ENCODE measurements around the gene PLP2. TPM values are rescaled to one million over a fixed set of nuclear protein-coding genes. Genes with fewer than 3 reads are reported as not detected.
A peak's percentile ranks its signal among the peaks of the same experiment; 100 is the strongest.
"Not testable (repeated sequence)": the region's sequence is repeated elsewhere in the genome, so short reads cannot be mapped to it uniquely, and the experiment has no call there.

PLP2 gene
- total RNA-seq, 1 donor from 2014 or later = 84.4 TPM

GRCh38 chrX:49167740-49168108 is 4.0 kb upstream of the PLP2 start:
- intact Hi-C loops (cut with micrococcal nuclease) = loop anchor here (10.0 kb wide), 2 partner anchors 63 to 363 kb away; partner anchors contain the start of gene HDAC6
- Mint-ChIP-seq H3K36me3 (ENCODE audit: low read depth) (peaks cover 2% of the 10 kb centered on the region), H3K9me3 (no peaks in the 10 kb centered on the region), H3K27ac (peak overlapping the region; percentile 94), H3K27me3 (no peaks in the 10 kb centered on the region), H3K4me1 (peaks cover 30% of the 10 kb centered on the region), H3K4me3 (peak overlapping the region; percentile 83)
- no peak for DNase-seq

GRCh38 chrX:49172280-49172780 is 632 bp downstream of the PLP2 start:
- H3K9me3 Mint-ChIP-seq = no peaks in the 10 kb centered on the region
- H3K27me3 Mint-ChIP-seq = no peaks in the 10 kb centered on the region
- peak; percentile 89 for DNase-seq
- intact Hi-C loops (cut with micrococcal nuclease) = loop anchor here (2.0 kb wide), 1 partner anchor 18 kb away; no protein-coding TSS in a partner anchor
- H3K4me1 Mint-ChIP-seq = peaks cover 24% of the 10 kb centered on the region
- H3K36me3 Mint-ChIP-seq (ENCODE audit: low read depth) = peaks cover 26% of the 10 kb centered on the region
- H3K27ac Mint-ChIP-seq = peak overlapping the region; percentile 91
- peak overlapping the region; percentile 90 for H3K4me3 Mint-ChIP-seq

GRCh38 chrX:49173544-49173943 is 1.8 kb downstream of the PLP2 start:
- peak overlapping the region; percentile 90 for H3K4me3 Mint-ChIP-seq
- not testable (repeated sequence) for H3K27ac Mint-ChIP-seq, H3K9me3 Mint-ChIP-seq, H3K27me3 Mint-ChIP-seq, DNase-seq
- peaks cover 21% of the 10 kb centered on the region for H3K4me1 Mint-ChIP-seq
- H3K36me3 Mint-ChIP-seq (ENCODE audit: low read depth) = peaks cover 31% of the 10 kb centered on the region
- intact Hi-C loops (cut with micrococcal nuclease) = loop anchor here (2.0 kb wide), 1 partner anchor 17 kb away; no protein-coding TSS in a partner anchor

- Mint-ChIP-seq H3K36me3 (ENCODE audit: low read depth) (peaks cover 39% of the 10 kb centered on the region), H3K9me3 (no peaks in the 10 kb centered on the region), H3K27me3 (no peaks in the 10 kb centered on the region), H3K27ac (no peak overlapping the region), H3K4me3 (no peak overlapping the region), H3K4me1 (peaks cover 20% of the 10 kb centered on the region)
- intact Hi-C loops (cut with micrococcal nuclease) = no loop called here
- no peak for DNase-seq
Measured at GRCh38 chrX:49174723-49175122, 3.0 kb downstream of the PLP2 start.

- Mint-ChIP-seq H3K36me3 (ENCODE audit: low read depth) (peaks cover 44% of the 10 kb centered on the region), H3K27ac (no peak overlapping the region), H3K9me3 (no peaks in the 10 kb centered on the region), H3K27me3 (no peaks in the 10 kb centered on the region), H3K4me1 (peaks cover 20% of the 10 kb centered on the region), H3K4me3 (no peak overlapping the region)
- no peak for DNase-seq
- intact Hi-C loops (cut with micrococcal nuclease) = no loop called here
Measured at GRCh38 chrX:49175435-49176274, 4.0 kb downstream of the PLP2 start.

GRCh38 chrX:49176421-49177326 is 5.0 kb downstream of the PLP2 start:
- H3K4me1 Mint-ChIP-seq = peaks cover 20% of the 10 kb centered on the region
- H3K27me3 Mint-ChIP-seq = no peaks in the 10 kb centered on the region
- H3K9me3 Mint-ChIP-seq = no peaks in the 10 kb centered on the region
- H3K4me3 Mint-ChIP-seq = no peak overlapping the region
- intact Hi-C loops (cut with micrococcal nuclease) = no loop called here
- H3K36me3 Mint-ChIP-seq (ENCODE audit: low read depth) = peaks cover 44% of the 10 kb centered on the region
- H3K27ac Mint-ChIP-seq = no peak overlapping the region
- DNase-seq = no peak

- H3K4me1 Mint-ChIP-seq = peaks cover 20% of the 10 kb centered on the region
- intact Hi-C loops (cut with micrococcal nuclease) = no loop called here
- H3K9me3 Mint-ChIP-seq = no peaks in the 10 kb centered on the region
- no peak for DNase-seq
- no peak overlapping the region for H3K4me3 Mint-ChIP-seq
- peaks cover 48% of the 10 kb centered on the region for H3K36me3 Mint-ChIP-seq (ENCODE audit: low read depth)
- H3K27me3 Mint-ChIP-seq = no peaks in the 10 kb centered on the region
- peak overlapping the region; percentile 29 for H3K27ac Mint-ChIP-seq
Measured at GRCh38 chrX:49177338-49177833, 5.7 kb downstream of the PLP2 start.

- Mint-ChIP-seq H3K4me1 (peaks cover 16% of the 10 kb centered on the region), H3K27ac (peak overlapping the region; percentile 29), H3K36me3 (ENCODE audit: low read depth) (peaks cover 48% of the 10 kb centered on the region), H3K4me3 (no peak overlapping the region), H3K9me3 (no peaks in the 10 kb centered on the region), H3K27me3 (no peaks in the 10 kb centered on the region)
- no peak for DNase-seq
- intact Hi-C loops (cut with micrococcal nuclease) = no loop called here
Measured at GRCh38 chrX:49177873-49178480, 6.3 kb downstream of the PLP2 start.

- Mint-ChIP-seq H3K4me1 (peaks cover 14% of the 10 kb centered on the region), H3K9me3 (no peaks in the 10 kb centered on the region), H3K27ac (no peak overlapping the region), H3K4me3 (no peak overlapping the region), H3K36me3 (ENCODE audit: low read depth) (peaks cover 48% of the 10 kb centered on the region), H3K27me3 (no peaks in the 10 kb centered on the region)
- DNase-seq = no peak
- intact Hi-C loops (cut with micrococcal nuclease) = no loop called here
Measured at GRCh38 chrX:49178537-49178936, 6.8 kb downstream of the PLP2 start.

GRCh38 chrX:49179358-49179757 is 7.7 kb downstream of the PLP2 start:
- peaks cover 49% of the 10 kb centered on the region for H3K36me3 Mint-ChIP-seq (ENCODE audit: low read depth)
- H3K4me1 Mint-ChIP-seq = peaks cover 18% of the 10 kb centered on the region
- intact Hi-C loops (cut with micrococcal nuclease) = no loop called here
- H3K9me3 Mint-ChIP-seq = no peaks in the 10 kb centered on the region
- H3K27me3 Mint-ChIP-seq = no peaks in the 10 kb centered on the region
- H3K4me3 Mint-ChIP-seq = no peak overlapping the region
- no peak for DNase-seq
- H3K27ac Mint-ChIP-seq = no peak overlapping the region

- Mint-ChIP-seq H3K4me3 (peak overlapping the region; percentile 92), H3K36me3 (ENCODE audit: low read depth) (peaks cover 24% of the 10 kb centered on the region), H3K9me3 (no peaks in the 10 kb centered on the region), H3K4me1 (peaks cover 12% of the 10 kb centered on the region), H3K27ac (no peak overlapping the region), H3K27me3 (no peaks in the 10 kb centered on the region)
- intact Hi-C loops (cut with micrococcal nuclease) = no loop called here
- DNase-seq = no peak
Measured at GRCh38 chrX:49183701-49184281, 12.1 kb downstream of the PLP2 start.

- H3K4me1 Mint-ChIP-seq = peaks cover 16% of the 10 kb centered on the region
- no peaks in the 10 kb centered on the region for H3K27me3 Mint-ChIP-seq
- intact Hi-C loops (cut with micrococcal nuclease) = no loop called here
- peak overlapping the region; percentile 92 for H3K4me3 Mint-ChIP-seq
- DNase-seq = peak; percentile 79
- peaks cover 18% of the 10 kb centered on the region for H3K36me3 Mint-ChIP-seq (ENCODE audit: low read depth)
- H3K27ac Mint-ChIP-seq = peak overlapping the region; percentile 89
- H3K9me3 Mint-ChIP-seq = no peaks in the 10 kb centered on the region
Measured at GRCh38 chrX:49184294-49185281, 12.9 kb downstream of the PLP2 start.
